NOMO-1 treated with dmso at 0.1 percent for 144 hours (cell line): ENCODE measurements around the gene PIGO.

Experiments used
- DNase-seq: peaks from one replicate; lab custom pipeline; 2025; ENCODE audit not compliant: unreplicated experiment; lab: John Stamatoyannopoulos, UW

The PIGO gene

GRCh38 chr9:35107297-35108290 lies 11.2 kb upstream of the PIGO start:
- DNase-seq, result no peak

- no peak for DNase-seq
Observed at GRCh38 chr9:35106343-35106730, 9.9 kb upstream of the PIGO start.

GRCh38 chr9:35105571-35106342 lies 9.4 kb upstream of the PIGO start:
- no peak for DNase-seq

- DNase-seq, result no peak
Observed at GRCh38 chr9:35105126-35105525, 8.7 kb upstream of the PIGO start.

GRCh38 chr9:35104586-35104985 lies 8.2 kb upstream of the PIGO start:
- DNase-seq, result no peak

- DNase-seq, result no peak
Observed at GRCh38 chr9:35103660-35104191, 7.3 kb upstream of the PIGO start.

GRCh38 chr9:35102769-35103659 lies 6.6 kb upstream of the PIGO start, which contains the start of gene STOML2:
TSS of gene STOML2 (minus strand) at chr9:35103131. CDS start at chr9:35103094, 37 bp downstream.
- peak; percentile 98 for DNase-seq

GRCh38 chr9:35102465-35102768 lies 6.0 kb upstream of the PIGO start:
- DNase-seq, result no peak

- no peak for DNase-seq
Observed at GRCh38 chr9:35097573-35097972, 1.2 kb upstream of the PIGO start.

GRCh38 chr9:35091536-35091935 lies 4.9 kb downstream of the PIGO start:
- no peak for DNase-seq

- no peak for DNase-seq
Observed at GRCh38 chr9:35089434-35089833, 7.0 kb downstream of the PIGO start.

- DNase-seq, result no peak
Observed at GRCh38 chr9:35085078-35085477, 11.3 kb downstream of the PIGO start.

GRCh38 chr9:35079426-35080341 lies 16.7 kb downstream of the PIGO start, which contains the start of gene FANCG:
TSS of gene FANCG (minus strand) at chr9:35079942. CDS start at chr9:35079524, 418 bp downstream.
- peak; percentile 95 for DNase-seq

GRCh38 chr9:35079041-35079425 lies 17.4 kb downstream of the PIGO start:
- DNase-seq, result no peak

- no peak for DNase-seq
Observed at GRCh38 chr9:35078066-35078465, 18.3 kb downstream of the PIGO start.

GRCh38 chr9:35076848-35077247 lies 19.5 kb downstream of the PIGO start:
- no peak for DNase-seq

- no peak for DNase-seq
Observed at GRCh38 chr9:35075358-35075757, 21.0 kb downstream of the PIGO start.

- DNase-seq, result no peak
Observed at GRCh38 chr9:35074791-35075190, 21.6 kb downstream of the PIGO start.

- DNase-seq, result no peak
Observed at GRCh38 chr9:35074141-35074540, 22.2 kb downstream of the PIGO start.

GRCh38 chr9:35073279-35073612 lies 23.1 kb downstream of the PIGO start:
- DNase-seq, result no peak
